GM21737 (cell line): Measurements from ENCODE around the gene CRISPLD2.
"Not testable (repeated sequence)": the region's sequence is repeated elsewhere in the genome, so short reads cannot be mapped to it uniquely, and the experiment has no call there.

ENCODE experiments used
- ATAC-seq: cut with Tn5 transposase; IDR thresholded peaks from one replicate; pipeline ENCODE4 v1.9.1; 2021; ENCODE audit warnings: mild to moderate bottlenecking, moderate library complexity; ENCODE audit not compliant: unreplicated experiment

The CRISPLD2 gene

DNA sequence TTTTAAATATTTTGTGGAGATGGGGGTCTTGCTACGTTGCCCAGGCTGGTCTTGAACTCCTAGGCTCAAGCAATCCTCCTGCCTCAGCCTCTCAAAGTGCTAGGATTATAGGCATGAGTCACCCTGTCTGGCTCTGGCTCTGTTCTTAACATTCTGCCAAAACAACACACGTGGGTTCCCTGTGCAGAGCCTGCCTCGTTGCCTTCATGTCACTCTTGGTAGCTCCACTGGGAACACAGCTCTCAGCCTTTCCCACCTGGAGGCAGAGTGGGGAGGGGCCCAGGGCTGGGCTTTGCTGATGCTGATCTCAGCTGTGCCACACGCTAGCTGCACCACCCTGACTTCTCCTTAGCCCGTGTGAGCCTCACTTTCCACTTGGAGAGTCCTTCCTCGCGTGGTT is 19.3 kb downstream of the CRISPLD2 start:
- no peak for ATAC-seq

DNA sequence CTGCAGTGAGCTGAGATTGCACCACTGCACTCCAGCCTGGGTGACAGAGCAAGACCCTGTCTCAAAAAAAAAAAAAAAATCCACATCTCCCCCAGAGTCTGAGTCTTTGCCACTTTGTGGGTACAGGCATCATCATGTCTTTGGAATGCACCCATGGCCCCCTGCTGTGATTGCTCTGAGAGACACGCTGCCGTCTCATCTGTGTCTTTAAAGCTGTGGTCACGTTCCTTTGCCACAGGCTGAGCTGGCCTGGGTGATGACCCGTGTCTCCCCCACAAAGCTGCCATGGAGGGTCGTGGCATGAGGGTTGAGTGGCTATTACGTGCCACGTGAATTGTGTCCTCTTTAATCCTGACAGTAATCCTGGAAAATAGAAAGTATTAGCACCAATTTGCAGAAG is 20.2 kb downstream of the CRISPLD2 start:
- no peak for ATAC-seq

DNA sequence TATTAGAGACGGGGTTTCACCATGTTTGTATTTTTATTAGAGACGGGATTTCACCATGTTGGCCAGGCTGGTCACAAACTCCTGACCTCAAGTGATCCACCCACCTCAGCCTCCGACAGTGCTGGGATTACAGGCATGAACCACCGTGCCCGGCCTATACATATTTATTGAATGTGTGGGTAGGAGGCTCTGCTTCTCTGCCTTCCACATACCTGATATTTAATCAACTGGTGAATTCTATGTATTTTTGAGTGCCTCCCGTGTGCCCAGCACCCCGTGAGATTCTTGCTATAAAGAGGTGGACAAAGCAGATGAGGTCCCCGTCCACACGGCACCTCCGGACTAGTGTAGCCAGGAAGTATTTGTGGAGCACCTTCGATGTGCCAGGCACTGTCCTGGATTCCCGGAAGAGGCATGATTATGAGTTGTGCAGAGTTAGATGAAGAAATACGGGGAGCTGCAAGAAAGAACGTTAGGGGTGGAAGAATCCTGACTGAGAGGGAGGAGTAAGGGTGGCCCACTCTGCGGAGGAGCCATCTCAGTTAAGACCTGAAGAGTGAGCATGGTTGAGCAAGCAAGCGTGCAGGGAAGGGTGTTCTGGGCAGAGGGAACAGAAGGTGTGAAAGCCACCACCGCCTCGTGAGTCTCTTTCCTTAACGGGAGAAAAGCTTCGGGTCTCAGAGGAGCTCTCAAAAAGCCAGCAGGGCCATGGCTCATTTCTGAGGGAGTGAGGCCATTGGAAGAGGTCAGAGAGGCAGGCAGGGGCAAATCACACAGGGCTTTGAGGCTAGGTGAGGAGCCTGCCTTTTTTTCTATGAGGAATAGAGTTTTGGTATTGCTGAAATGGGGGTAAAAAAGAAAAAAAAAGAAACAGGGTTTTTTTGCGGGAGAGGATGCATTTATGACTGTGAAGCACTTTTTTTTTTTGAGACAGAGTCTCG is 21.2 kb downstream of the CRISPLD2 start:
- ATAC-seq = no peak

DNA sequence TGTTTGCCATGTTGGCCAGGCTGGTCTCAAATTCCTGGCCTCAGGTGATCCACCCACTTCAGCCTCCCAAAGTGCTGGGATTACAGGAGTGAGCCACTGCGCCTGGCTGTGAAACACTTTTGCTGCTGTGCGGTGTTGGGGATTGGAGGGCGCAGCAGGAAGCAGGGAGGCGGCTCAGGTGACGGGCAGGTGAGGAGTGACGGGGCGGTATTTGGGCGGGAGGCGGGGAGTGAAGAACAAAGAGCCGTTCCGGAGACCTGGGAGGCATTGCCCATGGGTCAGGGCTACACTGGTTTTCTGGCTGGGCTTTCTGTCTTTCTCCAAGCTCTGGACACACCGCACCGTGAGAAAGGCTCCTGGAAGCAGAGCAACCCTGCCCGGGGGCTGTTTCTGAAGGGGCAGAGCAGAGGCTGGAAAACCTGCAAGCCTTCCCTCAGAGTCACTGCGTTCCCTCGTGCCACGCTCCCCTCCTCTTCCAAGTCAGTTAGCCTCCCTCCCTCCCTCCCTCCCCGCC is 22.1 kb downstream of the CRISPLD2 start:
- ATAC-seq = no peak

DNA sequence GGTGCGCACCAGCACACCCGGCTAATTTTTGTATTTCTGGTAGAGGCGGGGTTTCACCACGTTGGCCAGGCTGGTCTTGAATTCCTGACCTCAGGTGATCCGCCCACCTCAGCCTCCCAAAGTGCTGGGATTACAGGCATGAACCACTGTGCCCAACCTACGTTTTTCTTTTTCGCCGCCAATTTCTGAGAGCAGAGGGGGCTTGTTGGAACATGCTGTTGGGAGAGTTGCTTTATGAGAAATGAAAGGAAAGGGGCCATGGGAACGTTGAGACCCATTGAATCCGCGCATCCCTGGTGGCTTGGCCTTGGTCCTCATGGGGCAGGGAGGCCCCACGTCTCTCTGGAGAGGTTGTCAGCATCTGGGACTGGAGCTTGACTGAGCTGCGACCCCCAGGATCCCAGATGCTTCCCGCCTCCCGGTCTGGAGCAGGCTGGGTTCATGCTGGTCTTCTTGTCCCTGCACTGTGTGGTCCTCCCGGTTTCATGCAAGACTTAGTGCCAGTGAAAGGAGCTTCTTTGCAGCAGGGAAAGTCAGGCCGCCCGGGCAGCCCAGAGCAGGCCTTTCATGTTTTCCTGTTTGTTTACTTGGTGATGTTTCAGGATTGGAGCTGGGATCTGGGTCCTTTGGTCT is 22.8 kb downstream of the CRISPLD2 start:
- no peak for ATAC-seq

DNA sequence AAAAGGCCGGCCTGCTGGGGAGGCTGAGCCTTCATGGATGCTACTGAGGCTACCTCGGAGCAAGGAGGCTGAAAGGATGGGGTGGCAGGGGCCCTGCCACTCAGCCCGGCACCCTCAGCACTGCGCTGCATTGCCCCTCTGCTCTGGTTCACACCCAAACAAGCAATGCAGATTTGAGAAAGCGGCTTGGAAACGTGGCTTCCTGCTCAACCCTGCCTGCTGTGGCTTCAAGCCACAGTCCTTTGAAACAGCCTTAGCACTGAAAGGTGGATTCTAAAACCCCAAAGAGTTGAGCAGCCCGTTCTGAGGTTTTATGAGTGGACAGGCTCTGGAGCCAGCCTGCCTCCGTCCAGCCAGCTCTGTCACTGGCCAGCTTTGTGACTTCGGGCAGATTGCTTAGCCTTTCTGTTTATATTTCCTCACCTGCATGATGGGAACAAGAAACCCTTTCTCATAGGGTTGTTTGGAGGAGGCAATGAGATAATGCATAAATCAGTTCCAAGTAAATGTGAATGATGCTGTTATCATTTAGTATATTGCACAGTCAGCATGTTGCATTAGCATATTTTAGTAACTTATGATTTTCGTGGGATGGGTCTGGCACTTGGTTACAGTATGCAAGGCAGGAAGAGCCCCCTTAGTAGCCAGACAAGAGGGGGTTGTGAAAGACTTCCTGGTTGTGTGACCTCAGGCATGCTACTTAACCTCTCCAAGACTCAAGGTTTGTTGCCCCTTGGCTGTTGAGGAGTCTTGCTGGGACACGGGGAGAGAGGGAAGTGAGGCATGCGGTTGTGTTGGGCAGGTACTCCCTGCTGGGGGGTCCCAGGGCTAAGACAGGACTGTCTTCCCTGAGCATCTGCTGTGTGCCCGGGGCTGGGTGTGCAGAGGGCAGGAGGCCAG is 23.6 kb downstream of the CRISPLD2 start:
- no peak for ATAC-seq

DNA sequence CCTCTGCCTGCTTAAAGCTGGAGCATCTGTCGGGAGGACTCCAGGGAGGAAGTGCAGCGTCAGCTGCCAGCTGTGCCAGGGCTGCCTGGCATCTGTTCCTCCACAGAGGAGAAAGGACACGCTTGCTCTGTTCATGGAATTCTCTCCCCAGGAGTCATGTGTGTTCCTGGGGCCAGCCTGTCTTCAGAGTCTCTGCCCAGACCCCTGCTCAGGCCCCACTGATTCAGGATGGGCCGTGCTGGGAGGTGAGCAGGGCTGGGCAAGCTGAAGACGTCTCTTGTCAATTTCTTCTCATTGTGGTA is 24.2 kb downstream of the CRISPLD2 start:
- no peak for ATAC-seq

DNA sequence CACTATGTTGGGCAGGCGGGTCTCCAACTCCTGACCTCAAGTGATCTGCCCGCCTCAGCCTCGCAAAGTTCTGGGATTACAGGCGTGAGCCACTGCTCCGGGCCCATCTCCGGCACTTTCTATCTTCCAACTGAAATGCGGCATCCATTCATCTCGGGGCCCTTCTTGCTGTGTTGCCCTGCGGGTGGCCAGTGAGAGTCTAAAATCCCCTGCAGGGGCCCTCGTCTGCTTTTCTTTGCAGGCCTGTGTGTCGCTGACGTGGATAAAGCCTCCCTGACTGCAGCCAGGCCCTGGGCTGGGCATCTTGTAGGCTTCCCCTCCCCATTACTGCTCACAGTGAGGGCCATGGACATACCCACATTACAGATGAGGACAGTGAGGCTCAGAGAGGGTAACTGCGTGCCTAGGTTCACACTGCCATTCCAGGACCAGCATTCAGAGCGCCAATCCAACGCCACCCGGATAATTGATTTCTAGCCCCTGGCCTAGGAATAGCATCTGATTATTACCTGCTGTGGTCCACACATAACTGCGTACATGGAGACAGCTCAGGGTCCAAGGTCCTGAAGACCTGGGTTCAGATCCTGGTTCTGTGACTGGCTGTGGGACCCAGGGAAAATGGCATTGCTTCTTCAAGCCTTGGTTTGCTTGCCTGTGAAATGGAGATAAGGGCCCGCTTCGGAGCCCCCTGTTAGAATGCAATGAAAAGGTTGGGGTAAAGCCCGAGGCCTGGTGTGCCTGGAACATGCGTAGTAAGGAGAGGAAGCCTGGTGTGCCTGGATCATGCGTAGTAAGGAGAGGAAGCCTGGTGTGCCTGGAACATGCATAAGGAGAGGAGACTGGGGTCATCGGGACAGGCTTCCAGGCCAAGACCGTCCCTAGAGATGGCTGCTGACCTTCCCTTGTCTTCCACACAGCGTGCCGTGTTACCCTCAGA is 25.0 kb downstream of the CRISPLD2 start:
- ATAC-seq = no peak

DNA sequence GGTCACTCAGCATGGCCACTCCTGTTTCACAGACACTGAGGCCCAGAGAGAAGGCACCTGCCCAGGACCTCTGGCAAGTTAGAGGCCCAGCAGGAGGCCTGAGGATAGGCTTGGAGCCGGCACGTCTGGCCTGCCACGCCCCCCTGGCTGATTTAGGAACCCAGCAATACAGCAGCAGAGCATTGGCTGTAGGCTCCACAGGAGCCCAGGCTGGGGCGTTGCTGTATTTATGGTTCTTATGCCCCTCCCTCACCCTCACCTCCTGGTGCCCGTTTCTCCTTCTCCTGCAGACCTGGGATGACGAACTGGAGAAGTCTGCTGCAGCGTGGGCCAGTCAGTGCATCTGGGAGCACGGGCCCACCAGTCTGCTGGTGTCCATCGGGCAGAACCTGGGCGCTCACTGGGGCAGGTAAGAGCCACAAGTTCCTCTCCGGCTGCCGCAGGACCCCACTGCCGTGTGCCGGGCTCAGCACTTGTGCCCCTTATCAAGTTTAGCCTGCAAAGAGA is 25.8 kb downstream of the CRISPLD2 start:
- no peak for ATAC-seq

DNA sequence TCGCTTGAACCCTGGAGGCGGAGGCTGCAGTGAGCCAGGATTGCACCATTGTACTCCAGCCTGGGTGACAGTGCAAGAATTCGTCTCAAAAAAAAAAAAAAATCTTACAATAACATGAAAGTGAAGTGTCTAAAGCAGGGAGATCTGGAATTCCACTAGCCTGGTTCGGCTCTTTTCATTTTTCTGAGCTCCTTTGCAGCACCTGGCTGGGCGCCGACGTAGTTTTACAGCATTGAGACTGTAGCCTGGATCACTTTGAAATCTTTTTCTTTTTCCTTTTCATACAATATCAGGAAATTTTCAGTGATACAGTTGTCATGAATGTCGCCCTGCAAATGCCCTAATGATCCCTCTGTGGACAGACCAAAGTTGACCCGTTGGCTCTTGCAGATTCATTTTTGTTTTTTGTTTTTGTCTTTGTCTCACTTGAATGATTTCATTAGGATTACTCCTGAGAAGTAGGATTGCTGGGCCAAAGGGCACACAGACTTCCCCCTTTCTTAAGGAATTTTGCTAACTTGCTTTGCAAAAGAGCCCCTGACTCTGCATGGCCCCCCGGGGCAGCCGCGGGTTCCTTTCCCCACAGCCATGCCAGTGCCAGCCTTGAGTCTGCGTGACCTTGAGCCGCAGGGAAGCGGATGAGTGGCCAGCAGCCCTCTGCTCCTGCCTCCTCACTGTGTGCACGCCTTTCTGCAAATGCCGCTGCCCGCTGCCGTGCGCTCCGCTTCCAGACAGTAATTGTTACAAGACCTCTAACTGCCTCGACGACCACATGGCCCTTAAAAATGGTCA is 28.0 kb downstream of the CRISPLD2 start:
- no peak for ATAC-seq

DNA sequence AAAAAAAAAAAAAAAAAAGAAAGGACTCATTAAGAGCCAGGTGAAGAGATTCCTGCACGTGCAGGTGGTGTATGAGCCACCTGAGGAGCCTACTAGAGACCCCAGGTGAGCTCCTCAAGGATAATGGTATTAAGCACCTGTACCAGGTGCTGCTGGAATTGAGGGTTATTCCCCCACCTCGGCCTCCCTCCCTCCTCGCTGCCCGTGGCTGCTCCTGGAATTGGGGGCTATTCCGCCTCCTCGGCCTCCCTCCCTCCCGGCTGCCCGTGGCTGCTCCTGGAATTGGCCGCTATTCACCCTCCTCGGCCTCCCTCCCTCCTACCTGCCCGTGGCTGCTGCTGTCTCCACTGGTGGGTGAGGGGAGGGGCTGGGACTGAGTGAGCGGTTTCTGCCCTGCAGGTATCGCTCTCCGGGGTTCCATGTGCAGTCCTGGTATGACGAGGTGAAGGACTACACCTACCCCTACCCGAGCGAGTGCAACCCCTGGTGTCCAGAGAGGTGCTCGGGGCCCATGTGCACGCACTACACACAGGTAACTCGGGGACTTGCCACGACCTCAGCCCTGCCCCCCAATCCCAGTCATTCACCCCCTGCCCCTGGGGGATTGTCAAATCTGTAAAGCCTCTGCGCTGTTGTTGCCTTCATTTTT is 29.3 kb downstream of the CRISPLD2 start:
- no peak for ATAC-seq

DNA sequence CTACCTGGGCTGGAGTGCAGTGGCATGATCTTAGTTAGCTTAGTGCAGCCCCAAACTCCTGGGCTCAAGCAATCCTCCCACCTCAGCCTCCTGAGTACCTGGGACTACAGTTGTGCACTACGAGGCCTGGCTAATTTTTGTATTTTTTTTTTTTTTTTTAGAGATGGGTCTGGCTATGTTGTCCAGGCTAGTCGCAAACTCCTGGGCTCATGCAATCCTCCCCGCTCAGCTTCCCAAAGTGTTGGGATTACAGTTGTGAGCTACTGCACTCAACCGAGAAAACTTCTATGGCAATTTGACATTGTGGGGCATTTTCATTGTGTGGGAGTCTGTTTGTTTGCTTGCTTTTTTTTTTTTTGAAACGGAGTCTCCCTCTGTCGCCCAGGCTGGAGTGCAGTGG is 30.0 kb downstream of the CRISPLD2 start:
- no peak for ATAC-seq

DNA sequence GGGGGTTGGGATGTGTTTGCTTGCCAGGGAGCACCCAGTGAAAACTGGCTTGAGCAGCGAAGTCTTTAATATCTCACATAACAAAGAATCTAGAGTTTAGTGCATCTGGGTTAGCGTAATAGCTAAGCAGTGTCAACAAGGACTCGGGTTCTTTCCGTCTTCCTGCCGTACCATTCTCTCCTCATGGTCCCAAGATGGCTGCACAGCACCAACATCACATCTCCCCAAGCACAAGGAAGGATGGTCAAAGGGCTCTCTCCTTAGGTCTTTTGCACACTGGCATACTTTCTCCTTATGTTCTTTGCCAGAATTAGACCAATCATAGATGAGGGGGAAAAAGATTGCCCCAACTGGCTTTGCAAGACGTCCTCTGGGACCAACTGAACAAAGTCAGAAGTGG is 30.9 kb downstream of the CRISPLD2 start:
- no peak for ATAC-seq

DNA sequence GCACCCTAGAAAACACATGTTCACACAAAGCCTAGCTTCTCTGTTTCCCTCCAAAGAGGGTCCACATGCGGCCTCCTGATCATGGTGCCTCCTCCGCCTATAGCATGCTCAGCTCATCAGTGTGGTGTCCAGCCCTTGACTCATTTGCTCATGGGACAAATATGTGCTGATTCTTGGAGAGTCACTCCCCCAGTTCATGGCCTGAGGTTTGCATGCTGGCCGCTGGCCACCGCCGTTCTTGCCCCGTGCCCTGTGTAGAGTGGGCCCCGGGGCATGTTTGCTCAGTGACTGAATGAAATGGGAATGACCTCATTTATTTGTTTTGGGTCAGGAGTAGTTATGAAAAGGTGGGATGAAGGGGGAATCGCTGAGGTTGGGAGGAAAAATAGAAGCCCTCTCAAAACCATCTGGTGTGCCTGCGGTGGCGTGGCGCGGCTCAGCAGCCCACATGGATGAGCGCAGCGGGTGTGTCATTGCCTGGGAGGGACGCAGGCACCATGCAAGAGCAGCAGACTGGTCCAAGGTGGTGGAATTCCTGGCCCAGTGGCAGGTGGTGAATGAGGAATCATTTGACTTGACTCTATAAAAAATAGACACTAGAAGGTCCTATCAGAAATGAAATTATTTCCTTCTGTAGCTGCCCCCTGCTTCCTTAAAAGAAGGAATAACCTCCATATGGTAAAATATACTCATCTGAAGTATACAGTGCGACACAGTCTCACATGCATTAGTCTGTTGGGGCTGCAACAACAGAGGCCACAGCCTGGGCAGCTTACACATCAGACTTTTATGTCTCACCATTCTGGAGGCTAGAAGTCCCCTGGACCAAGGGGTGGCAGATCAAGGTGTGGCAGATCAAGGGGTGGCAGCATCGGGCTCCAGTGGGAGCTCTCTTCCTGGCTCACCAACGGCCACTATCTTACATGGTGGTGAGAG is 31.7 kb downstream of the CRISPLD2 start:
- no peak for ATAC-seq

DNA sequence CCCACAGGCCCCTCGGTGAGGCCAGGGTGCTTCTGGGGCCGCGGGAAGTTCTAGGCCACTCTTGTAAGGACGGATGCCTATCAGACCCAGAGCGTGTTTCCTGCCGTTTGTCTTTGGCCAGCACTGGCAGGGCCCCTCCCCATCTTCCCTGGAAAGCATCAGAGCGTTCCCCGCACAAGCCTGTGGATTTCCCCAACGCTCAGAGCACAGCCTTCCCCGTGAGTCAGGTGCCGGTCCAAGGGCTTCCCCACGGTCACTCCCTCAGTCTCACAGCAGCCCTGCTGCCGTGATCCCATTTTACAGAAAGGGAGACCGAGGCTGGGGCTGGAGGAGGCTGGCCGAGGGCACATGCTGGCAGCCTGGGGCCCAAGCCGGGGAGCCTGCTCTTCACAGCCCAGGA is 33.7 kb downstream of the CRISPLD2 start:
- no peak for ATAC-seq

DNA sequence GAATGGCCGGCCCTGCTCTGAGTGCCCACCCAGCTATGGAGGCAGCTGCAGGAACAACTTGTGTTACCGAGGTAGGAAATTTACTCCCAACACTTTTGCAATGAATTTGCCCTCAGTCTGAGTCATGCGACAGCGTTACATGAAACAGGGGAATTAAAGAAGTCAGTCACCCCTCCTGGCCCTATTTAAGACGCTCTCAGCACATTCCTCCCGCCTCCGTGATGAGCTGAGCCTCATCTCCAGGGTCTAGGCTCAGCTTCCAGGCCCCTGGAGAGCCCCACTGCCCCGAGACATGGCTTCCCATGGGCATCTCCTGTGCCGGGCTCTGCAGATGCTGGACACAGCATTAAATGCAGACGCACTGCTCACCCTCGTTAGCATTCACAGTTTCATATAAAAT is 35.0 kb downstream of the CRISPLD2 start:
- no peak for ATAC-seq

DNA sequence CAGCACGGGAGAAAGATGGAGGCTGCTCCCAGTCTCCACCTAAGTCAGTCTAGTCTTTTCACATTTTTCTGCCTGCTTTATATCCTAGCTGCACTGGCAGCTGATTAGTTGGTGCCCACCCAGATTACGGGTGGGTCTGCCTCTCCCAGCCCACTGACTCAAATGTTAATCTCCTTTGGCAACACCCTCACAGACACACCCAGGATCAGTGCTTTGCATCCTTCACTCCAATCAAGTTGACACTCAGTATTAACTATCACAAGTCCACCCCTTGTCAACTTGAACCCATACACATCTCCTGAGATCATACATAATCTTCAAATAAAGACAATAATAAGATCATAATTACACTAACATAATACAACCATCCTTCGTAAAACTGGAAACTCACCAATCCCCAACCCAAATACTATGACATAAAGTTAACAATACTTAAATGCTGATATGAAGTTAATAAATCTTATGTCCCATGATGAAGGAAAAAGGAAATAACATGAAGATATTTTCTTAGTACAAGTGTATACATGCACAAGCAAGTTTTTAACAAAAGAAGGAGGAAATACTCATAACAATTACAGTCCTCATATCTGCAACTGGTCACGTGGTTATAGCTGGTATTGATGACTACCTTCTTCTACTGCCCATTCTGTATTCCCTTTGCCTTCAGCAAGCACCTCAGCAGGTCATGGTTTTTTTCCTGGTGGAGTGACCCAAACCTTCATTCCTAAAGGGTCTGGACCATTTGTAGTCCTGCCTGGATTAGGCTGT is 35.8 kb downstream of the CRISPLD2 start:
- ATAC-seq = not testable (repeated sequence)
